Measurements from ENCODE around the gene GUK1. TPM values are rescaled to one million over a fixed set of nuclear protein-coding genes. Genes with fewer than 3 reads are reported as not detected.

GUK1 gene
- 181 TPM for polyA plus RNA-seq (2013, experiment 1 of 2)
- 154 TPM for polyA plus RNA-seq (2013, experiment 2 of 2)

GRCh38 chr1:228139931-228140723, at the start of gene GUK1:
GUK1 (plus strand) TSS chr1:228140279; CDS start chr1:228140303, 24 bp downstream.
- 0% methylated on average over 76 to 94 of the region's 95 CpGs for WGBS, 2 experiments (ENCODE audit: insufficient coverage in 2 of 2)
- Histone ChIP-seq H3K9me3 (ENCODE audit: control insufficient read depth, low read length) (no peaks in the 10 kb centered on the region), H3K36me3 (ENCODE audit: control insufficient read depth, insufficient read depth, low read length) (peaks cover 10% of the 10 kb centered on the region), H3K4me1 (ENCODE audit: control insufficient read depth, insufficient read depth, low read length, poor library complexity, severe bottlenecking) (peaks cover 4% of the 10 kb centered on the region), H3K27ac (ENCODE audit: low read depth, low read length, severe bottlenecking) (peak within 1 kb of the TSS; percentile 92), H3K4me3 (ENCODE audit: extremely low read depth, insufficient read depth, low read length, poor library complexity, severe bottlenecking) (peak within 1 kb of the TSS; percentile 95)

- H3K9me3 ChIP-seq (ENCODE audit: control insufficient read depth, low read length), result peaks cover 23% of the 10 kb centered on the region
- WGBS, 2 experiments (ENCODE audit: insufficient coverage in 2 of 2), result 83 to 87% methylated on average over 1 of the region's 2 CpGs
- no peak overlapping the region for H3K4me3 ChIP-seq (ENCODE audit: extremely low read depth, insufficient read depth, low read length, poor library complexity, severe bottlenecking)
- H3K4me1 ChIP-seq (ENCODE audit: control insufficient read depth, insufficient read depth, low read length, poor library complexity, severe bottlenecking), result peaks cover 45% of the 10 kb centered on the region
- H3K27ac ChIP-seq (ENCODE audit: low read depth, low read length, severe bottlenecking), result no peak overlapping the region
- H3K36me3 ChIP-seq (ENCODE audit: control insufficient read depth, insufficient read depth, low read length), result peaks cover 91% of the 10 kb centered on the region
Observed at GRCh38 chr1:228090613-228091081, 49.4 kb upstream of the GUK1 start.

- Histone ChIP-seq H3K9me3 (ENCODE audit: control insufficient read depth, low read length) (peaks cover 23% of the 10 kb centered on the region), H3K4me1 (ENCODE audit: control insufficient read depth, insufficient read depth, low read length, poor library complexity, severe bottlenecking) (peaks cover 43% of the 10 kb centered on the region), H3K27ac (ENCODE audit: low read depth, low read length, severe bottlenecking) (no peak overlapping the region), H3K36me3 (ENCODE audit: control insufficient read depth, insufficient read depth, low read length) (peaks cover 95% of the 10 kb centered on the region), H3K4me3 (ENCODE audit: extremely low read depth, insufficient read depth, low read length, poor library complexity, severe bottlenecking) (no peak overlapping the region)
- 96 to 100% methylated on average over 3 to 4 of the region's 4 CpGs for WGBS, 2 experiments (ENCODE audit: insufficient coverage in 2 of 2)
Observed at GRCh38 chr1:228091084-228091483, 49.0 kb upstream of the GUK1 start.

GRCh38 chr1:228092342-228093049, 47.6 kb upstream of the GUK1 start:
- H3K36me3 ChIP-seq (ENCODE audit: control insufficient read depth, insufficient read depth, low read length), result peaks cover 99% of the 10 kb centered on the region
- peaks cover 23% of the 10 kb centered on the region for H3K9me3 ChIP-seq (ENCODE audit: control insufficient read depth, low read length)
- no peak overlapping the region for H3K4me3 ChIP-seq (ENCODE audit: extremely low read depth, insufficient read depth, low read length, poor library complexity, severe bottlenecking)
- H3K27ac ChIP-seq (ENCODE audit: low read depth, low read length, severe bottlenecking), result no peak overlapping the region
- WGBS, 2 experiments (ENCODE audit: insufficient coverage in 2 of 2), result 97 to 98% methylated on average over 11 of the region's 11 CpGs
- peaks cover 31% of the 10 kb centered on the region for H3K4me1 ChIP-seq (ENCODE audit: control insufficient read depth, insufficient read depth, low read length, poor library complexity, severe bottlenecking)

DNA sequence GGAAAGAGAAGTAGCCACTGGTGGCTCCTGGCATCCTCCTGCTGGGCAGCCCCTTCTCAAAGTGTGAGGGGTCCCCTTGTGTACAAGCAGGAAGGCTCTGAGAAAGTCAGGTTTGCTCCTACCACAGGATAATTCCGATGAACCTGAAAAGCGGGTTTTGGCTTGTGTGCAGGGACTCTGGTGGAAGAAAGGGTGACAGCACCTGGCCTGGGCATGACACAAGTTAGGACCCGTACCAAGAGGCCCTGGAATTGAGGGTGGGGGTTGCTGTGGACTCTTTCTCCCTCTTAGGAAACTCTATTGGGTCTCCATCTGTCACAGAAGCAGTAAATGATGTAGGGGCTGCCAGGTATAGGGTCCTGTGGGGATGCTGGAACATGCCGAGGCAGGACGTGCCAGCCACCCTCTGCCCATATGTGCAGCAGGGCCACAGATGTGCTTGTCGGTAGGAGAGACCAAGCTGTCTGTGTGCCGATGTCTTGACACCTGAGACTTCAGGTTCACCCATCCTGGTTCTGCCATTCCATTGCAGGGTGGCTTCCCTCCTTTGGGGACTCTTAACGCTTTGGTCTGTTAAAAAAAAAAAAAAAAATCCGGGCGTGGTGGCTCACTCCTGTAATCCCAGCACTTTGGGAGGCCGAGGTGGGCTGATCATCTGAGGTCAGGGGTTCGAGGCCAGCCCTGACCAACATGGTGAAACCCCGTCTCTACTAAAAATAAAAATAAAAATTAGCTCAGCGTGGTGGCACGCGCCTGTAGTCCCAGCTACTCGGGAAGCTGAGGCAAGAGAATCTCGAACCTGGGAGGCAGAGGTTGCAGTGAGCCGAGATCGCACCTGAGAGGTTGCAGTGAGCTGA, 46.8 kb upstream of the GUK1 start:
- Histone ChIP-seq H3K4me3 (ENCODE audit: extremely low read depth, insufficient read depth, low read length, poor library complexity, severe bottlenecking) (no peak overlapping the region), H3K36me3 (ENCODE audit: control insufficient read depth, insufficient read depth, low read length) (peaks cover 99% of the 10 kb centered on the region), H3K27ac (ENCODE audit: low read depth, low read length, severe bottlenecking) (no peak overlapping the region), H3K4me1 (ENCODE audit: control insufficient read depth, insufficient read depth, low read length, poor library complexity, severe bottlenecking) (peaks cover 23% of the 10 kb centered on the region), H3K9me3 (ENCODE audit: control insufficient read depth, low read length) (peaks cover 23% of the 10 kb centered on the region)
- whole genome bisulfite sequencing, 2 experiments (ENCODE audit: insufficient coverage in 2 of 2), result 95 to 98% methylated on average over 14 to 19 of the region's 20 CpGs

DNA sequence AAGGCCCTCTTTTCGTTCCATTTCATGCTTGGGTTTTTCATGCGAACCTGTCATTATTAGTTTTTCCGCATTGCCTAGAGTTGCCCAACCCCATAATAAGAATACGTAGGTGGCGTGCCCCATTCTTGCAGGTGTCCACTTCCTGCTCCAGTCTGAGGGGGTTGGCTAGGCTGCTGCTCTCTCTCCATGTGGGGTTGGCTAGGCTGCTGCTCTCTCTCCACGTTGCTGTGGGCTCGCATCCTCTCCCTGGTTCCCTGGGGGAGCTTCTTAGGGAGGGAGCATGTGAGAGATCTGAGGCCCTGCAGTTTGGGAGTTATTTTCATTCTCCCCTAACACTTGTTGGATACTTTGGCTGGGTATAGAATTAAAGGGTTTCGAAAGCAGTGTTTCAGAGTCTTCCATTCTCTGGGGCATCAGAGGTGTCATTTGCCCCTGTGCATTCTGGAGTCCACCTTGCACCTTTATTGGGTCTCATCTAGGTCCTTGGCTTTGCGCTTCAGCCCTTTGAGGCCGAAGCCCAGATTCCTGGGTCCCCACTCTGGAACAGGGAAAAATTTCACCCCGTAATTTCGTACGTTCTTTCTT, 45.6 kb upstream of the GUK1 start:
- peaks cover 99% of the 10 kb centered on the region for H3K36me3 ChIP-seq (ENCODE audit: control insufficient read depth, insufficient read depth, low read length)
- WGBS, 2 experiments (ENCODE audit: insufficient coverage in 2 of 2), result 96 to 97% methylated on average over 7 to 8 of the region's 13 CpGs
- peaks cover 23% of the 10 kb centered on the region for H3K9me3 ChIP-seq (ENCODE audit: control insufficient read depth, low read length)
- H3K4me3 ChIP-seq (ENCODE audit: extremely low read depth, insufficient read depth, low read length, poor library complexity, severe bottlenecking), result no peak overlapping the region
- H3K27ac ChIP-seq (ENCODE audit: low read depth, low read length, severe bottlenecking), result no peak overlapping the region
- peaks cover 11% of the 10 kb centered on the region for H3K4me1 ChIP-seq (ENCODE audit: control insufficient read depth, insufficient read depth, low read length, poor library complexity, severe bottlenecking)

DNA sequence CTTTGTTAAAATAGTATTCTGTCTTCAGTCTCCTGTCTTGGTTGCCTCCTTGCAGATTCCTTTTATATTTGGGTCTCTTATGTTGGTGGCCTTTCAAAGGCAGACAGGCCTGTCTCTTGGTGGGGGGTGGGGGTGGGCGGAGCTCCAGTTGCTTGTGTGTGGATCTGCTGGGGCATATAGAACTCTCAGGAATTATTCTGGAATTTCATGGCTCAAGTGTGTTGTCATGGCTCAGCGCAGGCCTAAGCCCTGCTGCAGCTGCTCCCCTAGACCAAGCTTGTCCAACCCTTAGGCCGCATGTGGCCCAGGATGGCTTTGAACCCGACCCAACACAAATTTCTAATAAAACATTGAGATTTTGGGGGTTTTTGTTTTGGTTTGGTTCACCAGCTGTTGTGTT, 44.9 kb upstream of the GUK1 start:
- Histone ChIP-seq H3K36me3 (ENCODE audit: control insufficient read depth, insufficient read depth, low read length) (peaks cover 99% of the 10 kb centered on the region), H3K4me1 (ENCODE audit: control insufficient read depth, insufficient read depth, low read length, poor library complexity, severe bottlenecking) (peaks cover 6% of the 10 kb centered on the region), H3K27ac (ENCODE audit: low read depth, low read length, severe bottlenecking) (no peak overlapping the region), H3K4me3 (ENCODE audit: extremely low read depth, insufficient read depth, low read length, poor library complexity, severe bottlenecking) (no peak overlapping the region), H3K9me3 (ENCODE audit: control insufficient read depth, low read length) (peaks cover 23% of the 10 kb centered on the region)
- 88 to 100% methylated on average over 1 of the region's 4 CpGs for WGBS, 2 experiments (ENCODE audit: insufficient coverage in 2 of 2)

GRCh38 chr1:228095938-228096337, 44.1 kb upstream of the GUK1 start:
- H3K36me3 ChIP-seq (ENCODE audit: control insufficient read depth, insufficient read depth, low read length), result peaks cover 99% of the 10 kb centered on the region

DNA sequence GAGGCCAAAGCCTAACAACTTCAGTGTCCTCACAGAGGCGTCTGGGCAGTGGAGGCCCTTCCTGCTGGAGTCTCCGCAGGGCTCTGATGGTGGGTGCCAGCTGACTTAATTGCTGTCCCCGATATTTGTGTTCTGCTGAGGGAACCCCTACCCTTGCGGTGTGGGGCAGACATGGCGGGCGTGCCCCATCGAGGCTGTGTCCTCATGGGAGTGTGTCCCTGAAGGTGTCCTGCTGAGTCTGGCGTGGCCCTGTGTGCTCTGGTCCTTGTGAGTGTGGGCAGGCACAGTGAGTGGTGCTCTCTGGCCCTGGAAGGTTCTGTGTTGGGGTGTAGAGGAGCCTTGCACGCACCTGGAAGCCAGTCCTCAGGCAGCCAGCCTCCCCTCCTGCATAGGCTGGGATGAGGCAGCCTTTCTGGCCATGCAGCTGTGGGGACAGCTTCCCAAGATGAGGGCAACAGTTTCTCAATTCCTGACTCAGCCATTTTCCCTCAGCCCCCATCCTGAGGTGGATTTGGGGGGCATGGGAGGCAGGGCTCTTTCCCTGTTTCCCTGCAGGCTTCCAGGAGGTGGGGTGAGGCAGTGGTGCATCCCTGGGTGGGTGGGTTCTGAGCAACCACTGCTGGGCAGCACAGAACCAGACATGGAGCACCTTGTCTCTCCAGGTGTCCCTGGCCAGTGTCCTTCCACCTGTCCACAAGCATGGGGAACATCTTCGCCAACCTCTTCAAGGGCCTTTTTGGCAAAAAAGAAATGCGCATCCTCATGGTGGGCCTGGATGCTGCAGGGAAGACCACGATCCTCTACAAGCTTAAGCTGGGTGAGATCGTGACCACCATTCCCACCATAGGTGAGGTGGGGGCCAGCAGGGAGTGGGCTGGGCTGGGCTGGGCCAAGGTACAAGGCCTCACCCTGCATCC, 43.4 kb upstream of the GUK1 start:
- WGBS, 2 experiments (ENCODE audit: insufficient coverage in 2 of 2), result 94 to 97% methylated on average over 9 to 10 of the region's 13 CpGs
- Histone ChIP-seq H3K9me3 (ENCODE audit: control insufficient read depth, low read length) (peaks cover 23% of the 10 kb centered on the region), H3K4me3 (ENCODE audit: extremely low read depth, insufficient read depth, low read length, poor library complexity, severe bottlenecking) (no peak overlapping the region), H3K27ac (ENCODE audit: low read depth, low read length, severe bottlenecking) (no peak overlapping the region), H3K36me3 (ENCODE audit: control insufficient read depth, insufficient read depth, low read length) (peaks cover 94% of the 10 kb centered on the region), H3K4me1 (ENCODE audit: control insufficient read depth, insufficient read depth, low read length, poor library complexity, severe bottlenecking) (peaks cover 1% of the 10 kb centered on the region)

More at GRCh38 chr1:228095938-228096337, 44.1 kb upstream of the GUK1 start:
- Histone ChIP-seq H3K27ac (ENCODE audit: low read depth, low read length, severe bottlenecking) (no peak overlapping the region), H3K9me3 (ENCODE audit: control insufficient read depth, low read length) (peaks cover 23% of the 10 kb centered on the region), H3K4me1 (ENCODE audit: control insufficient read depth, insufficient read depth, low read length, poor library complexity, severe bottlenecking) (no peaks in the 10 kb centered on the region), H3K4me3 (ENCODE audit: extremely low read depth, insufficient read depth, low read length, poor library complexity, severe bottlenecking) (no peak overlapping the region)
- whole genome bisulfite sequencing, 2 experiments (ENCODE audit: insufficient coverage in 2 of 2), result 100% methylated on average over 6 of the region's 8 CpGs
